ENCODE data around the gene F2R.
"Not testable (repeated sequence)": the region's sequence is repeated elsewhere in the genome, so short reads cannot be mapped to it uniquely, and the experiment has no call there.

- not testable (repeated sequence) for TF ChIP-seq CTCF, POLR2A, EP300 (IDR thresholded peaks at IDR 0.05)
These were observed 55.1 kb downstream of the F2R start for GRCh38 chr5:76771041-76771440.
